Measurements from ENCODE around the gene OGFR.

The OGFR gene

GRCh38 chr20:62827311-62828038 lies 22.8 kb downstream of the OGFR start:
- no peak for DNase-seq

- no peak for DNase-seq
These were observed 23.4 kb downstream of the OGFR start for GRCh38 chr20:62828051-62828450.

GRCh38 chr20:62828511-62829230 lies 24.0 kb downstream of the OGFR start:
- DNase-seq = no peak

GRCh38 chr20:62829231-62830230 lies 24.9 kb downstream of the OGFR start:
- DNase-seq = no peak

- DNase-seq = no peak
These were observed 25.6 kb downstream of the OGFR start for GRCh38 chr20:62830251-62830650.

- no peak for DNase-seq
These were observed 26.2 kb downstream of the OGFR start for GRCh38 chr20:62830821-62831220.

- no peak for DNase-seq
These were observed 26.7 kb downstream of the OGFR start for GRCh38 chr20:62831361-62831788.

- no peak for DNase-seq
These were observed 27.2 kb downstream of the OGFR start for GRCh38 chr20:62831854-62832211.

- no peak for DNase-seq
These were observed 27.7 kb downstream of the OGFR start for GRCh38 chr20:62832212-62832922.

GRCh38 chr20:62832951-62833391 lies 28.3 kb downstream of the OGFR start:
- no peak for DNase-seq

GRCh38 chr20:62834967-62835730 lies 30.5 kb downstream of the OGFR start:
- no peak for DNase-seq

- no peak for DNase-seq
These were observed 31.6 kb downstream of the OGFR start for GRCh38 chr20:62835931-62836861.

GRCh38 chr20:62836967-62837490 lies 32.4 kb downstream of the OGFR start:
- no peak for DNase-seq

- DNase-seq = no peak
These were observed 33.1 kb downstream of the OGFR start for GRCh38 chr20:62837790-62838127.

GRCh38 chr20:62838128-62838891 lies 33.7 kb downstream of the OGFR start:
- no peak for DNase-seq

- no peak for DNase-seq
These were observed 34.6 kb downstream of the OGFR start for GRCh38 chr20:62839261-62839660.

- DNase-seq = no peak
These were observed 35.2 kb downstream of the OGFR start for GRCh38 chr20:62839816-62840215.

- DNase-seq = no peak
These were observed 35.9 kb downstream of the OGFR start for GRCh38 chr20:62840244-62841197.
